GM10847 (cell line): ENCODE measurements around the gene CT45A9.
"Not testable (repeated sequence)": the region's sequence is repeated elsewhere in the genome, so short reads cannot be mapped to it uniquely, and the experiment has no call there.

Source experiments
- POLR2A ChIP-seq: IDR thresholded peaks from 2 replicates; pipeline ENCODE4 v1.6.1; 2011; ENCODE audit not compliant: insufficient read length; ENCODE audit errors: extremely low read depth

CT45A9 gene

DNA sequence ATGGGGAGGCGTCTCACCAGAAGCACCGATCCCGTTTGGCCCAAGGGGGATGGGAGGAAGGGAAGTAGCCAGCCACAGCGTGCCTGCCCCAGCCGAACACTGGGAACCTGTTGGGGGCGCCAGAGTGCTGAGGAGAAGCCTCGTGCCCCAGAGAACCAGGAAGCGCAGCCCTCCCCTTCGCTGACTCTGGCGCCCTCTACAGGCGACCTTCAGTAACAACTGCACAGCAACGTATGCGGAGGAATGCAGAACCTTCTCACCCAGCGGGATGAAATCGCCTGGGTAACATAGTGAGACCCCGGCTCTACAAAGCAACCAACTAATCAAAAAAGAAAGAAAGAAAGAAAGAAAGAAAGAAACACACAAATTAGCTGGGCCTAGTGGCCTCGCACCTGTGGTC lies at the start of gene CT45A9:
Gene CT45A9, minus strand, starts transcription at position 101 of the 400 bp plus-strand sequence. CDS start 3,751 bp downstream, outside the sequence.
- TF ChIP-seq POLR2A: not testable (repeated sequence)

DNA sequence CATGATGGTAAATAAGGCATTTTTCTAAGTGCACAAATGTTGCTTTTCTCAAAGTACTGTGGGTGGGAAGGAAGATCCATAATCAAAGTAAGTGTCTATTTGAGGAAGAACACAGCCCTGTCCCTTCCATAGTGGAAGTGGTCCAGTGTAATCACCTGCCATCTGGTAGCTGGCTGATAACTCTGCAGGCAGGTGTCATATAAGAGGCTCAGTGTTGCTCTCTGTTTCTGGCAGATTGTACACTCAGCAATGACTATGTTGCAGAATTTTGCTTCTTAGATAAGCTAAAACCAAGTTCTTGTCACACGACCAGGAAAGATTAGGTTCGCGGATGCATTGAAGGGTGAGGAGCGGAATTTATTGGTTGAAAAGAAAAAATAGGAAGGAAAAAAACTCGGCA lies 42.8 kb upstream of the CT45A9 start:
- TF ChIP-seq POLR2A: no peak

GRCh38 chrX:135910251-135910650 lies 38.6 kb upstream of the CT45A9 start:
- TF ChIP-seq POLR2A: no peak

GRCh38 chrX:135893294-135893817 lies 21.7 kb upstream of the CT45A9 start, which contains the start of the genes CT45A10 and SAGE1:
Gene CT45A10 (minus strand): TSS chrX:135893444. CDS start chrX:135885344, 8,100 bp downstream.
Gene SAGE1 (plus strand): TSS chrX:135893716. CDS start chrX:135896243, 2,527 bp downstream.
- no peak for TF ChIP-seq POLR2A

GRCh38 chrX:135892781-135893180 lies 21.2 kb upstream of the CT45A9 start:
- no peak for TF ChIP-seq POLR2A

DNA sequence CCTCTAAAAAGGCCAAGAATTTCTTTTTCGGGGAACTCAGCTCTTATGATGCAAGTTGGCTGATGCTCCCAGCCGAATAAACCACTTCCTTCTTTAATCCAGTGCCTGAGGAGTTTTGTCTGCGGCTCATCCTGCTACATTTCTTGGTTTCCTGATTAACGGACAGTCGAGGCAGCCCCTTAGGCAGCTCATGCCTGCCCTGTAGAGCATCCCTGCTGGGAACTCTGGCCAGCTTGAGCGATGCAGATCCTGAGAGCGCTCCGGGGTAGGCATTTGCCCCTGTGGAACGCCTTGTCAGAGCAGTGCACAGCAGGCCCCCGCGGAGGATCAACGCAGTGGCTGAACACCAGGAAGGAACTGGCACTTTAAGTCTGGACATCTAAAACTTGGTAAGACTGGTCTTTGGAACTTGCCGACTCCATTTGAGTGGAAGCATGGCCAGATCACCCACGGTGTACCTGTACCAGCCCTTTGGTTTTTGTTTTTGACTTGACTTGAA lies 18.5 kb upstream of the CT45A9 start:
- no peak for TF ChIP-seq POLR2A

DNA sequence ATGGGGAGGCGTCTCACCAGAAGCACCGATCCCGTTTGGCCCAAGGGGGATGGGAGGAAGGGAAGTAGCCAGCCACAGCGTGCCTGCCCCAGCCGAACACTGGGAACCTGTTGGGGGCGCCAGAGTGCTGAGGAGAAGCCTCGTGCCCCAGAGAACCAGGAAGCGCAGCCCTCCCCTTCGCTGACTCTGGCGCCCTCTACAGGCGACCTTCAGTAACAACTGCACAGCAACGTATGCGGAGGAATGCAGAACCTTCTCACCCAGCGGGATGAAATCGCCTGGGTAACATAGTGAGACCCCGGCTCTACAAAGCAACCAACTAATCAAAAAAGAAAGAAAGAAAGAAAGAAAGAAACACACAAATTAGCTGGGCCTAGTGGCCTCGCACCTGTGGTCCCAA lies 17.2 kb downstream of the CT45A9 start, which contains the start of gene CT45A8:
Gene CT45A8, minus strand, starts transcription at position 101 of the 400 bp plus-strand sequence. CDS start 3,755 bp downstream, outside the sequence.
- TF ChIP-seq POLR2A: not testable (repeated sequence)

DNA sequence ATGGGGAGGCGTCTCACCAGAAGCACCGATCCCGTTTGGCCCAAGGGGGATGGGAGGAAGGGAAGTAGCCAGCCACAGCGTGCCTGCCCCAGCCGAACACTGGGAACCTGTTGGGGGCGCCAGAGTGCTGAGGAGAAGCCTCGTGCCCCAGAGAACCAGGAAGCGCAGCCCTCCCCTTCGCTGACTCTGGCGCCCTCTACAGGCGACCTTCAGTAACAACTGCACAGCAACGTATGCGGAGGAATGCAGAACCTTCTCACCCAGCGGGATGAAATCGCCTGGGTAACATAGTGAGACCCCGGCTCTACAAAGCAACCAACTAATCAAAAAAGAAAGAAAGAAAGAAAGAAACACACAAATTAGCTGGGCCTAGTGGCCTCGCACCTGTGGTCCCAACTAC lies 34.4 kb downstream of the CT45A9 start, which contains the start of gene CT45A7:
Gene CT45A7, minus strand, starts transcription at position 101 of the 400 bp plus-strand sequence. CDS start 3,747 bp downstream, outside the sequence.
- TF ChIP-seq POLR2A: not testable (repeated sequence)

- TF ChIP-seq POLR2A: not testable (repeated sequence)
Observed at GRCh38 chrX:135819912-135820311, 51.7 kb downstream of the CT45A9 start, which contains the start of gene CT45A2. Gene CT45A2 (minus strand): TSS chrX:135820012. CDS start chrX:135816265, 3,747 bp downstream.
